HG03135 (cell line): ENCODE data around the gene ZNF865.
"Not testable (repeated sequence)": the region's sequence is repeated elsewhere in the genome, so short reads cannot be mapped to it uniquely, and the experiment has no call there.

Source experiments
- ATAC-seq: cut with Tn5 transposase; IDR thresholded peaks from one replicate; pipeline ENCODE4 v1.9.1; 2021; ENCODE audit warnings: mild to moderate bottlenecking, moderate library complexity; ENCODE audit not compliant: unreplicated experiment

ZNF865 gene

DNA sequence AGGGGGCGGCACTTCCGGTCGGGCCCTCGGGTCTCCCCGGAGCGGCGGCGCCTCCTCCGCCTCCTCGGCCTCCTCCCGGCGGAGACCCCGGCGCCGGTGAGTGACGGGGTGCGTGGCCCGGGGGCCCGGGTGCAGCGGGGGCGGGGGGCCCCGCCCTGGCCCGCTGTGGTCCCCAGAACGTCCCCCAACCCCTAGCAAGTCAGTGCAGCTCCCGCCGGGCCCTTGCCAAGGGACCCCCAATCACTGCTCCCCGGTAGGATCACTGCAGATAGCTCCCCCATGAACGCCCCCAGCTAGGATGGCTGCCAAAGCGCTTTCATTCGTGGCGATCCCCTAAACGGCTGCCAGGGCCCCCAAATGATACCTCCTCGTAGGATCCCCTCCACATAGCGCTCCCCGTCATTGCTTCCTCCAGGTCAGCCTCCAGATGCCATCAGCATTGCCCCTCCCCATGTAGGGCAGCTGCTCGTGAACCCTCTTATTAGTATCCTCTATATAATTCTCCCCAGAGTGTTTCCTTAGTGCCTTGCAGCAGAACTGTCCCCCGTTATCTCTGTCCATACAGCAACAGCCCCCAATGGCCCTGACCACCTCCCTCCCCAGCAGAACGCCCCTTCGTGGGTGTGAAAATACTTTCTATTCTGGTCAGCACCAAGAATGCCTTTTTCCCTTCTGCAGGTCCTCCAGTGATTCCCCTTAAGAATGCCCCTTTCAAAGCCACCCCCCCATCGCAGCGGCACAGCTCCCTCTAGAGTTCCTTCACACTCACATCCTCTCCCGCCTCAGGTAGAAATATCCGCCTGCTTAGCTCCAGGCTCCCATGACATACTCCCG, at the start of gene ZNF865:
TSS of gene ZNF865 (plus strand) at position 11 of the 834 bp plus-strand sequence. CDS start 7,972 bp downstream, outside the sequence.
- ATAC-seq, result peak; percentile 34

DNA sequence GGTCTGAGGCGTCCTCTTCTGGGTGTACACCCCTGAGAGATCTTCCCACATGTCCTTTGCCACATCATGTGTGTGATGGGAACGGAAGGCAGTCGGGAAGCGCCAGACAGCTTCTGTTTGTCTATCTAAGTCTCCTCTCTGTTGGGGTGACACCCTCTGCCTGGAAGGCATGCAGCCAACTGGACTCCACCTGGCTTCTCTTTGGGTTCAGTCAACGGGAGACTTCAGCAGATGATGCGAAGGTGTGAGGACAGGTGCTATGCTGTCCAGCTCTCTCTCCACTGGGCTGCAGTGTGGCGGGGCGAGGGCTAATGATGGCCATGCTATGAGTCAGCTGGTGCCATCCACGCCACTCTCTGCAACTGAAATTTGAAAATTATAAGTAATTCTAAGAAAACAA, 45.8 kb upstream of the ZNF865 start:
- ATAC-seq, result no peak

DNA sequence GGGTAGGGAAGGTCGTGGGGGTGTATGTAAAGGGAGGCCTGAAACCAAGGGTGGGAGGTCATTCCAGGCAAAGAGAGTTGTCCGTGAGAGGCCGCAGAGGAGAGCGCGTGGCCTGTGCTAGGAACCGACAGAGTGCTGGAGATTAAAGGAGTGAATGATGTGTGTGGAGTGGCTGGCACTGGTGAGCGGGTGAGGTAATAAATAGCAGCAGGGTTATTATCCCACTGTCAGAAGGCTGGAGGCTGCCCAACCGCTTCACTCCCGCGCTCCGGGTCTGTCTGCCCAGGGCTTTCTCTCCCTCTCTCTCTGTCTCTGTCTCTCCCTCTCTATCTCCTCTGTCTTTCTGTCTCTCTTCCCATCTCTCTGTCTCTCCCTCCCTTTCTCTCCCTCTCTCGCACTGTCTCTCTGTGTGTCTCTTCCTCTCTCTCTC, 42.2 kb upstream of the ZNF865 start:
- ATAC-seq, result no peak

DNA sequence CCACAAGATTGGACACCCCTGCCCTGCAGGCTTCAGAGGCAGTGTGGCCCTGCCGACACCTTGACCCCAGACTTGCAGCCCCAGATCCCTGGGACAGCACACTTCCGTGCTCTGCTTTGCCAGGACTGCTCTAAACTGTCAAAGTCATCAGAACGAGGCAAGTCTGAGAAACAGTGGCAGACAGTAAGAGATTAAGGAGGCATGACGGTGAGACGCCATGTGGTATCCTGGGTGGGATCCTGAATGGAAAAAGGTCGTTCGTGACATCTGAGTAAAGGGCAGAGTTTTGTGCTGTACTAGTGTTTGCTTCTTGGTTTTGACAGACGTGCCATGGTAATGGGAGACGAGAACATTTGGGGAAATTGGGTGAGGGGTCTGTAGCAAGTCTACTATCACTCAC, 38.6 kb upstream of the ZNF865 start:
- no peak for ATAC-seq

DNA sequence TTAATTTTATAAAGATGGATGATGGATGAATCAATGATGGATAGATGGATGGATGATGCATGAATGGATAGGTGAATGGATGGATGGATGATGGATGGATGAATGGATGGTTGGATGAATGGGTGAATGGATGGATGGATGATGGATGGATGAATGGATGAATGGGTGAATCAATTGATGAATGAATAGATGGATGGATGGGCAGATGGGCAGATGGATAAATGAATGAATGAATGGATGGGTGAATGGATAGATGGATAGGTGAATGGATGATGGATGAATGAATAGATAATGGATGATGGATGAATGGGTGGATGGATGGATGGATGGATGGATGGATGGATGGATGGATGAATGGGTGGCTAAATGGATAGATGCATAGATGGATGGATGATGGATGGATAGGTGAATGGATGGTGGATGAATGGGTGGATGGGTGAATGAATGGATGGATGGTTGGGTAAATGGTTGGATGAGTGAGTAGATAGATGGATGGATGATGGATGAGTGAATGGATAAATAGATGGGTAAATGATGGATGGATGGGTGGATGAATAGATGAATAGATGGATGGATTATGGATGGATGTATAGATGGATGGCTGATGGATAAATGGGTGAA, 37.6 kb upstream of the ZNF865 start:
- no peak for ATAC-seq

DNA sequence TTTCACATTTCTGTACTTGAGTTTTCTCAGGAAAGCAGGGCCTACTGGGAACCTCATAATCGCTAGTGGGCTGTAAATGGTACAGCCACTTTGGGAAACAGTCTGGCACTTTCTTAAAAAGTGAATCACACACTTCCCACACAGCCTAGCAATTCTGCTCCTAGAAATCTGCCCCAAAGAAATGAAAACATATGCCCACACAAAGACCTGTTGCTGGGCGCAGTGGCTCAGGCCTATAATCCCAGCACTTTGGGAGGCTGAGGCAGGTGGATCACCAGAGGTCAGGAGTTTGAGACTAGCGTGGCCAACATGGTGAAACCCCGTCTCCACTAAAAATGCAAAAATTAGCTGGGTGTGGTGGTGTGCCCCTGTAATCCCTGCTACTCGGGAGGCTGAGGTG, 36.0 kb upstream of the ZNF865 start:
- not testable (repeated sequence) for ATAC-seq

DNA sequence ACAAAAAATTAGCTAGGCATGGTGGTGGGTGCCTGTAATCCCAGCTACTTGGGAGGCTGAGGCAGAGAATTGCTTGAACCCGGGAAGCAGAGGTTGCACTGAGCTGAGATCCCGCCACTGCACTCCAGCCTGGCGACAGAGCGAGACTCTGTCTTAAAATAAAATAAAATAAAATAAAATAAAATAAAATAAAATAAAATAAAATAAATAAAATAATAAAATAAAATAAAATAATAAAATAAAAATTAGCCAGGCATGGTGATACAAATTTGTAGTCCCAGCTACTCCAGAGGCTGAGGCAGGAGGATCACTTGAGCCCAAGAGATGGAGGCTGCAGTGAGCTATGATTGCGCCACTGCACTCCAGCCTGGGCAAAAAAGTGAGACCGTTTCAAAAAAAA, 31.5 kb upstream of the ZNF865 start:
- ATAC-seq, result not testable (repeated sequence)

DNA sequence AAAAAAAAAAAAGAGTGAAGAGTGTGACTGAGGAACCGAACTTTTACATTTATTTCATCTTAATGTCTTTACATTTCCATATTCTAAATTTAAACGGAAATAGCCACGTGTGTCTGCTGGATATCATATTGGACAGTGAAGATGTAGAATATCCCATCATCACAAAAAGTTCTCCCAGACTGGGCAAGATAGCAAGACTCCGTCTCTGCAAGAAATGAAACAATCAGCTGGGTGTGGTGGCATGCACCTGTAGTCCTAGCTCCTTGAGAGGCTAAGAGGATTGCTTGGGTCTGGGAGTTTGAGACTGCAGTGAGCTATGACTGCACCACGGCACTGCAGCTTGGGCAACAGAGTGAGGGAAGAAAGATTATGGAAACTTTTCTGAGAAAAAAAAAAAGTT, 28.7 kb upstream of the ZNF865 start:
- ATAC-seq, result no peak

DNA sequence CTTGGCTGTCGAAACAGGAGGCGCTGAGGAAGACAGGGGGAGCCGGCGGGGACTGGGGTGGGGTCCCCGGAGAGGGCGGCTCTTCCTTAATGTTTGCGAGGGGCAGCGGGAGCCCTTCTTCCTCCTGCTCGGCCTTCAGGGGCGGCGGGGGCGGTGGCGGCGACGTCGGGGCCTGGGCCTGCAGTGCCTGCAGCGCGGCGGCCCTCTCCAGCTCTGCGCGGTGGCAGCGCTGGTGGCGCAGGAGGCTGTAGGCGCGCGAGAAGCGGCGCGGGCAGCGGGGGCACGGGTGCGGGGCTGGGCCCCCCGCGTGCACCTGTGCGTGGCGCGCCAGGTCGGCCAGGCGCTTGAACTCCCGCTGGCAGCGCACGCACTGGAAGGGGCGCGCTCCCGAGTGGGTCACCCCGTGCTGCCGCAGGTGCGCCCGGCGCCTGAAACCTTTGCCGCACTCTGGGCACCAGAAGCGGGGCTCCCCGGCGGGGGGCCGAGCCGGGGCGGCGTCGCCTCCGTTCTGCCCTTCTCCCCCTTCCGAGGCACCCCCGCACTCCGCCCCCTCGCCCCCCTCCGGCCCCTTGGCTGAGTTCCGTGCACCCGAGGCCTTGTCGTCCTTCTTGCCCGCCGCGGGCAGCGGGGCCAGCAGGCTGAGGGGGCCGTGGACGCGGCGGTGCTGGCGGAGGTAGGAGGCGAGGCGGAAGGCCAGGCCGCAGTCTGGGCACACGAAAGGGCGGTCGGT, 27.3 kb upstream of the ZNF865 start:
- ATAC-seq, result no peak

DNA sequence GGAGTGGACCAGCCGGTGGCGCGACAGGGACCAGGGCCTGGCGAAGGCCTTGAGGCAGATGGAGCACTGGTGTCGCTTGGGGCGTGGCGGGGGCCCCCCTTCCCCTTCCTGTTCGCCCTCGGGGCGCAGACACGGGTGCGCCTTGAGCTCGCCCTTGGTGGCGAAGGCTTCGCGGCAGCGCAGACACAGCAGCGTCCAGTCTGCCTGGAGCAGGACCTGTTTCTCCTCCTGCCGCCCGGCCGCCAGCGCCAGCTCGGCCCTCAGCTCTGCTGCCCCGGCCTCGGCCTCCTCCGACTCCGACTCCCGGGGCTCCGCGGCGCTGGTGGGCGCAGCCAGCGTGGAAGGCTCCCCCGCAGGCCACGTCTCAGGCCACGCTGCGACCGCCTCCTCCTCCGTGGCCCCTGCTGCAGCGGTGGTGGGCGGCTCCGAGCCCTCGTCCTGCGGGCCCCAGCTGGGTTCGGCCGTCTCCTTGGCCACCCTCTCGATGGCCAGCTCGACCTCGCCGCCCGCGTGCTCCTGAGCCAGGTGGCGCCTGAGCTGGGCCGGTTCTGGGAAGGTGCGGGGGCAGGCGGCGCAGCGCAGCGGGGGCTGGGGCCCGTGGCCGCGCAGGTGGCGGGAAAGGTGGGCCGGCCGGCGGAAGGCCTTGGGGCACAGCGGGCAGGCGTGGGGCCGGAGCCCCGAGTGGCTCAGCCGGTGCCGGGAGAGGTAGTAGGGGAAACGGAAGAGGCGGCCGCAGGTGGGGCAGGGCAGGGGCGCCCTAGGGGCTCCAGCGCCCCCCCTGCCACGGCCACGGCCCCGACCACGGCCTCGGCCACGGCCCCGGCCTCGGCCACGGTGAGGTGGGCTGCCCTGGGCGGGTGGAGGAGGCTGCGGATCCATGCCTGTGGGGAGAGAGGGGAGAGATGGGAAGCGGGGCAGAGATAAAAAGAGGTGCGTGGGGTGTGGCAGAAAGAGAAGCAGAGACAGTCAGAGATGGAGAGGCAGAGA, 26.4 kb upstream of the ZNF865 start:
- ATAC-seq, result no peak

DNA sequence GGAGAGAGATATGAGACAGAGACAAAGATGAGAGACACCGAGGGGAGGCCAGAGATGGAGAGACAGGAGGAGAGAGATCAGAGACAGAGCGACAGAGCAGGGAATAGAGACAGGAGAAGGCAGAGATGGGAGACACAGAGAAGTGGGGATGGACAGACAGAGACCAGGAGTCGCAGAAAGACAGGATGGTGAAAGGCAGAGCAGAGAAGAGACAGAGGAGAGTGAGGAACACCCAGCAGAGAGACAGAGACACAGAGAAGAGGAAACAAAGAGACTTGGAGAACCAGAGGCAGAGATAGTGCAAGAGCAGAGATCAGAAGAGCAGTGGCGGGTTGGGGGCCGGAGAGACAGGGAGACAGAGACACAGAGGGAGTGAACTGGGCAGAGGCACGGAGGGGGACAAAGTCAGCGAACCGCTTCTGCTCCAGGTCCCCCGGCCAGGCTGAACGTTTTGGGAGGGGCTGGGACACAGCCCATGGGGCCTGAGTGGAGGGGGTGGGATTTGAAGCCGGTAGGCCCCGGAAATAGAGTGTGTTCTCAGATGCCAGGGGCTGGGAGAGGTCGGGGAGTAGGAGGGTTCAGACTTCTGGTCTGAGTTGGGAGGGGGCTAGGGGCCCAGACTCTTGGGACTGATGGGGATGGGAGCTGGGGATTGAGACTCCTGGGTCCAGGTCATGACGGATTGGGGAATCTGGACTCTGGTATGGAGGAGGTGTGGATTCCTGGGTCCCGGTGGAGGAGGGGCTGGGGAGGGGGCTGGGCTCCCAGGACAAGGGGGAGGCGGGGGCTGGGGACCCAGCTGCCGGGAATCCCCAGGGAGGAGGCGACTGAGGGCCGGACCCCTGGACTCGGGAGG, 25.5 kb upstream of the ZNF865 start:
- ATAC-seq, result no peak

DNA sequence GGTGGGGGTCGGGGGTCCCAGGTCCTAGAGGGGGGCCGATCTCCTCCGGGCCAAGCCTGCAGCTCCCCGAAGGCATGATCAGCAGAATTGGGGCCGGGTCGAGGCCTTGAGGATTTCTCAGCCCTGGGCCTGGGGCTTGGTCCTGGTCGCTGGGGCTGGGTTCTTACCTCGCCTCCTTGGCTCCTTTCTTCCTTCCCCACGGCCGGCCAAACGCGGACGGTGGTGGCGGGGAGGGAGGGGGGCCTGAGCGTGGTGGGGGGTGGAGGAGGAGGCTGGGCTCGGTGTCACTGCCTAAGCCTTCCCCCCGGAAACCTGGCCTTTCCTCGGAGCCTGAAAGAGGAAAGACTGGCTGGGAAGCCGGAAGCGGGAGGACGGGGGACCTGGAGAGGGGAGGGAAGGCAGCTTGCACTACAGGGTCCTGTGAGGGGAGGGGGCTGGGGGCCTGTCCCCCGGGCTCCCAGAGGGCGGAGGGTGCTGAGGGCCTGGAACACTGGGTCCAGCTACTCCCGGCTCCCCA, 24.8 kb upstream of the ZNF865 start, which contains the start of gene ZNF579:
TSS of gene ZNF579 (minus strand) at position 221 of the 517 bp plus-strand sequence. CDS start 1,209 bp downstream, outside the sequence.
- ATAC-seq, result no peak

DNA sequence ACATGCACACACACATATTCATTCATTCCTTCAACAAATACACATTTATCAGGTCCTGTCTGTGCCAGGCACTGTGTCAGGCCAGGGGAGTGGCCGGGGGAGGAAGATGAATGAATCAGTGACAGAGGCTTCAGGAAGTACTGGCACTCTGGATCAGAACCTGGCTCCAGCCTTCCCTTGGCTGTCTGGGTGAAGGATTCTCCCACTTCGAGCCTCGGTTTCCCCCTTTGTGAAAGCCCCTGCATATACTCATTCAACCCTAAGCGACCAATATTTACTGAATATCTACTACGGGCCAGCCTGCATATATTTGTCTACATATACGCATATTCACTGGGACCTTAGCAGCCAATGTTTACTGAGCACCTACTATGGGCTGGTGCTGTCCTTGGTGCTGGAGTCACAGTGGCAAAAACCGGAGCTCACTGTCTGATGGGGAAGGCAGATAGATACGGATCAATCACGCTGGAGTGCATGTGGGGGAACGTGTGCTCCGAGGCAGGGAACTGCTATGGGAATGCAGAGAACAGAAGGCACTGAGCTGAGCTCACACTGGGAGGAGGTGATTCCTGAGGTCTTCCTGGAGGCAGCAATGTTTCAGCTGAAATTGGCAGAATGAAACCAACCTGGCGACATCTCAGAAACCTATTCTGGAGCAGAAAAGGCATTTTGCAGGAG, 24.2 kb upstream of the ZNF865 start:
- no peak for ATAC-seq

DNA sequence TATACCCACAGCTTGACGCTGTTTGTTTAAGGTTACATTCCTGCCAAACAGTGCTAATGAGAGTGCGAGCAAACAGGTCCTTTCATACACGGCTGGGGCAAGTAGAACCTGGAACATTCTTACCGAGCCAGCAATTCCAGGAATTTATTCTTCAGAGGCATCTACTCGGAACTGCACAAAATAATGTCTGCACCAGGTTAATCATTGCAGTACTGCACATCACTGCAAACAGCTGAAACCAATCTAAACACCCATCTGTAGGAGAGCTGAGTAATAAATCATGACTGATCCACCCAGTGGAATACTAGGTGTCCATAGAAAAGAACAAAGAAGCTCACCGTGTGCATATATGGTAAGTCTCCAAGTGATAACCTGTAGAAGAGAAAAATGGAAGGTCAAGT, 23.6 kb upstream of the ZNF865 start:
- no peak for ATAC-seq

DNA sequence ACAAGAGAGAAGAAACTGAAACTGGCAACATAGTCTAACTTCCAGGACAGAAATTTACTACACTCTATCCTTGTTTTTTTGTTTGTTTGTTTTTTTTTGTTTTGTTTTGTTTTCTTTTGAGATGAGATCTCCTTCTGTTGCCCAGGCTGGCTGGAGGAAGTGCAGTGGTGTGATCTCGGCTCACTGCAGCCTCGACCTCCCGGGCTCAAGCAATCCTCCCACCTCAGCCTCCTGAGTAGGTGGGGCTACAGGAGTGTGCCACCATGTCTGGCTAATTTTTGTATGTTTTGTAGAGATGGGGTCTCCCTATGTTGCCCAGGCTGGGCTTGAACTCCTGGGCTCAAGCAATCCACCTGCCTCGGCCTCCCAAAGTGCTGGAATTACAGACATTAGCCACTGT, 23.2 kb upstream of the ZNF865 start:
- ATAC-seq, result not testable (repeated sequence)

DNA sequence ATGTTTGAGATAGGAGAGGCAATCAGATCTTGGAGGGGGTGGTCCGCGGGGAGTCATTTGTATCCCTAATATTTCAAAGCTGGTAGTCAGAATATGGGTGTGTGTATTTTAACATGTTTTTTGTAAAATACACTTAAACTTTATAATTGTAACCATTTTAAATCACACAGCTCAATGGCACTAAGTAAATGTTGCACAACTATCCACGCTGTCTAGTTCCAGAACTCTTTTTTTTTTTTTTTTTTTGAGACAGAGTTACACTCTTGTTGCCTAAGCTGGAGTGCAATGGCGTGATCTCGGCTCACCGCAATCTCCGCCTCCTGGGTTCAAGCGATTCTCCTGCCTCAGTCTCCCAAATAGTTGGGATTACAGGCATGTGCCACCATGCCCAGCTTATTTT, 21.6 kb upstream of the ZNF865 start:
- not testable (repeated sequence) for ATAC-seq

DNA sequence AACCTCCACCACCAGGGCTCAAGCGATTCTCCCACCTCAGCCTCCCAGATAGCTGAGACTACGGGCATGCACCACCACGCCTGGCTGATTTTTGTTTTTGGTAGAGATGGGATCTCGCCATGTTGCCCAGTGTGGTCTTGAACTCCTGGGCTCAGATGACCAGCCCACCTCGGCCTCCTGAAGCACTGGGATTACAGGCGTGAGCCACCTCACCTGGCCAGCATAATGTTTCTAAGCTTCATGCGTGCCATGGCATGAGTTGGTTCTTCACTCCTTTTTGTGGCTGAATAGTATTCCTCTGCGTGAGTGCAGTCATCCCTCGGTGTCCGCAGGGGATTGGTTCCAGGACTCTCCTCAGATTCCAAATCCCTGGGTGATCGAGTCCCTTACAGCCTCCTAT, 20.6 kb upstream of the ZNF865 start:
- no peak for ATAC-seq

DNA sequence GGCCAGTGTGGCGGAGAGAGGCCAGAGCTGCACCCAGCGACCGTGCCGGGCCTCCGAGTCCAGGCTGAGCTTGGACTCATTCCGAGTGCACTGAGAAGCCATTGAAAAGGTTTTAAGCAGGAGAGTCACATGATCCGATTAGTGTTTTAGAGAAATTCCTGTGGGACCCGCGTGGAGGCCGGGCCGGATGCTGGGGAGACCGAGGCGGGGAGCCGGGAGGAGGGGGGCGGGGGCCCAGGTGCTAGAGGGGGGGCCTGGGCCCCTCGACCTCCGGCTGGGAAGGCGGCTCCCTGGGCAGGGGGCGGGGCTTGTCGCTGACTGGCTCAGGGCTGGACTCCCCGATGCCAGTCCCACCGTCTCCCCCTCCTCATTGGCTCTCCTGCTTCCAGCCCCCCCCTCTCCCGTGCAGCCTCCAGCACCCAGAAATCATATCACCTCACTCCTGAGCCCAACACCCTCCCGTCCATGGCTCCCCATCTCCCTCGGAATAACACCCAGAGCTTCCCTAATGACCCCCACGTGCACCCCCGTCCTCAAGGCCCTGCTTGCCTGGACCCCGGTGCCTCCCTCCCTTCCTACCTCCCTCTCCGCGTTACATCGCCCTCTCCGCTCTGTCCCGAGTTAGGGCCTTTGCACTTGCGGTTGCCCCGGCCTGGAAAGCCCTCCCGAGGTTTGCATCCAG, 19.6 kb upstream of the ZNF865 start:
- no peak for ATAC-seq
